GM21390 (cell line): ENCODE results near the gene FGF7.
"Not testable (repeated sequence)": the region's sequence is repeated elsewhere in the genome, so short reads cannot be mapped to it uniquely, and the experiment has no call there.

Experiments used
- ATAC-seq: cut with Tn5 transposase; IDR thresholded peaks from one replicate; pipeline ENCODE4 v1.9.1; 2021; ENCODE audit not compliant: unreplicated experiment

Gene FGF7

GRCh38 chr15:49492151-49492550 is 69.1 kb downstream of the FGF7 start:
- no peak for ATAC-seq

GRCh38 chr15:49492830-49493229 is 69.8 kb downstream of the FGF7 start:
- no peak for ATAC-seq

GRCh38 chr15:49494842-49495241 is 71.8 kb downstream of the FGF7 start:
- ATAC-seq = no peak

- no peak for ATAC-seq
Measured at GRCh38 chr15:49495993-49496753, 73.1 kb downstream of the FGF7 start.

- no peak for ATAC-seq
Measured at GRCh38 chr15:49501586-49501985, 78.5 kb downstream of the FGF7 start.

GRCh38 chr15:49506341-49506740 is 83.3 kb downstream of the FGF7 start:
- no peak for ATAC-seq

- ATAC-seq = no peak
Measured at GRCh38 chr15:49507261-49507660, 84.2 kb downstream of the FGF7 start.

- ATAC-seq = not testable (repeated sequence)
Measured at GRCh38 chr15:49512739-49513138, 89.7 kb downstream of the FGF7 start.

GRCh38 chr15:49521802-49522201 is 98.8 kb downstream of the FGF7 start:
- ATAC-seq = no peak

- ATAC-seq = no peak
Measured at GRCh38 chr15:49528289-49528688, 105.2 kb downstream of the FGF7 start.

GRCh38 chr15:49530092-49530491 is 107.0 kb downstream of the FGF7 start:
- ATAC-seq = no peak
